ENCODE measurements around the gene CCL15.

DNA sequence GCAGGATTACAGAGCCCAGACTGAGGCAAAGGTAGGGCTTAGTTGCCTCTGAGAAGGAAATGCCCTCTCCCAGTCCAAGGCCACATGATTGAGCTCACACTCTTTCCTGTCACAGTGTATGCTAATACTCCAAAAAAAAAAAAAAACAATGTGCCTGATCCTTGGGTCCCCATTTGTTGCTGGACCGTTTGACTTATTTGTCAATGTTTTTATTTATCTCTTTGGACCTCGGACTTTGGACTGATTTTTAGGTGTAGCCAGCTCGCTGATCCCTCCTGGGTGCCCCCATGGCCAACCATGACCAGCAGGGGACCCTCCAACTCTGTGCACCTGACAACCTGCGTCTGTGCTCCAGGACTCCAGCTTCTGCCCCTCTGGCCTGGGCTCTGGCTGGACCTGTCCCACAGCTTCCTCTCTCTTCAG is 19.4 kb downstream of the CCL15 start:
- TF ChIP-seq, protein P1, sequence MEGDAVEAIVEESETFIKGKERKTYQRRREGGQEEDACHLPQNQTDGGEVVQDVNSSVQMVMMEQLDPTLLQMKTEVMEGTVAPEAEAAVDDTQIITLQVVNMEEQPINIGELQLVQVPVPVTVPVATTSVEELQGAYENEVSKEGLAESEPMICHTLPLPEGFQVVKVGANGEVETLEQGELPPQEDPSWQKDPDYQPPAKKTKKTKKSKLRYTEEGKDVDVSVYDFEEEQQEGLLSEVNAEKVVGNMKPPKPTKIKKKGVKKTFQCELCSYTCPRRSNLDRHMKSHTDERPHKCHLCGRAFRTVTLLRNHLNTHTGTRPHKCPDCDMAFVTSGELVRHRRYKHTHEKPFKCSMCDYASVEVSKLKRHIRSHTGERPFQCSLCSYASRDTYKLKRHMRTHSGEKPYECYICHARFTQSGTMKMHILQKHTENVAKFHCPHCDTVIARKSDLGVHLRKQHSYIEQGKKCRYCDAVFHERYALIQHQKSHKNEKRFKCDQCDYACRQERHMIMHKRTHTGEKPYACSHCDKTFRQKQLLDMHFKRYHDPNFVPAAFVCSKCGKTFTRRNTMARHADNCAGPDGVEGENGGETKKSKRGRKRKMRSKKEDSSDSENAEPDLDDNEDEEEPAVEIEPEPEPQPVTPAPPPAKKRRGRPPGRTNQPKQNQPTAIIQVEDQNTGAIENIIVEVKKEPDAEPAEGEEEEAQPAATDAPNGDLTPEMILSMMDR (IDR thresholded peaks at IDR 0.05; ENCODE audit: insufficient read depth, low read length), result no peak
- TF ChIP-seq, protein P2, sequence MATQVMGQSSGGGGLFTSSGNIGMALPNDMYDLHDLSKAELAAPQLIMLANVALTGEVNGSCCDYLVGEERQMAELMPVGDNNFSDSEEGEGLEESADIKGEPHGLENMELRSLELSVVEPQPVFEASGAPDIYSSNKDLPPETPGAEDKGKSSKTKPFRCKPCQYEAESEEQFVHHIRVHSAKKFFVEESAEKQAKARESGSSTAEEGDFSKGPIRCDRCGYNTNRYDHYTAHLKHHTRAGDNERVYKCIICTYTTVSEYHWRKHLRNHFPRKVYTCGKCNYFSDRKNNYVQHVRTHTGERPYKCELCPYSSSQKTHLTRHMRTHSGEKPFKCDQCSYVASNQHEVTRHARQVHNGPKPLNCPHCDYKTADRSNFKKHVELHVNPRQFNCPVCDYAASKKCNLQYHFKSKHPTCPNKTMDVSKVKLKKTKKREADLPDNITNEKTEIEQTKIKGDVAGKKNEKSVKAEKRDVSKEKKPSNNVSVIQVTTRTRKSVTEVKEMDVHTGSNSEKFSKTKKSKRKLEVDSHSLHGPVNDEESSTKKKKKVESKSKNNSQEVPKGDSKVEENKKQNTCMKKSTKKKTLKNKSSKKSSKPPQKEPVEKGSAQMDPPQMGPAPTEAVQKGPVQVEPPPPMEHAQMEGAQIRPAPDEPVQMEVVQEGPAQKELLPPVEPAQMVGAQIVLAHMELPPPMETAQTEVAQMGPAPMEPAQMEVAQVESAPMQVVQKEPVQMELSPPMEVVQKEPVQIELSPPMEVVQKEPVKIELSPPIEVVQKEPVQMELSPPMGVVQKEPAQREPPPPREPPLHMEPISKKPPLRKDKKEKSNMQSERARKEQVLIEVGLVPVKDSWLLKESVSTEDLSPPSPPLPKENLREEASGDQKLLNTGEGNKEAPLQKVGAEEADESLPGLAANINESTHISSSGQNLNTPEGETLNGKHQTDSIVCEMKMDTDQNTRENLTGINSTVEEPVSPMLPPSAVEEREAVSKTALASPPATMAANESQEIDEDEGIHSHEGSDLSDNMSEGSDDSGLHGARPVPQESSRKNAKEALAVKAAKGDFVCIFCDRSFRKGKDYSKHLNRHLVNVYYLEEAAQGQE (IDR thresholded peaks at IDR 0.05; ENCODE audit: insufficient replicate concordance, low read depth), result no peak
- TF ChIP-seq POLR2AphosphoS5 (IDR thresholded peaks at IDR 0.05; ENCODE audit: low read depth), result no peak
